ENCODE results near the gene SHC2. TPM values are rescaled to one million over a fixed set of nuclear protein-coding genes. Genes with fewer than 3 reads are reported as not detected.

The SHC2 gene
- total and polyA plus RNA-seq, 2 of the 8 experiments (the other 6 are each of a cell fraction or from before 2014, with no cell fraction given) = 4.4 to 7.3 TPM

DNA sequence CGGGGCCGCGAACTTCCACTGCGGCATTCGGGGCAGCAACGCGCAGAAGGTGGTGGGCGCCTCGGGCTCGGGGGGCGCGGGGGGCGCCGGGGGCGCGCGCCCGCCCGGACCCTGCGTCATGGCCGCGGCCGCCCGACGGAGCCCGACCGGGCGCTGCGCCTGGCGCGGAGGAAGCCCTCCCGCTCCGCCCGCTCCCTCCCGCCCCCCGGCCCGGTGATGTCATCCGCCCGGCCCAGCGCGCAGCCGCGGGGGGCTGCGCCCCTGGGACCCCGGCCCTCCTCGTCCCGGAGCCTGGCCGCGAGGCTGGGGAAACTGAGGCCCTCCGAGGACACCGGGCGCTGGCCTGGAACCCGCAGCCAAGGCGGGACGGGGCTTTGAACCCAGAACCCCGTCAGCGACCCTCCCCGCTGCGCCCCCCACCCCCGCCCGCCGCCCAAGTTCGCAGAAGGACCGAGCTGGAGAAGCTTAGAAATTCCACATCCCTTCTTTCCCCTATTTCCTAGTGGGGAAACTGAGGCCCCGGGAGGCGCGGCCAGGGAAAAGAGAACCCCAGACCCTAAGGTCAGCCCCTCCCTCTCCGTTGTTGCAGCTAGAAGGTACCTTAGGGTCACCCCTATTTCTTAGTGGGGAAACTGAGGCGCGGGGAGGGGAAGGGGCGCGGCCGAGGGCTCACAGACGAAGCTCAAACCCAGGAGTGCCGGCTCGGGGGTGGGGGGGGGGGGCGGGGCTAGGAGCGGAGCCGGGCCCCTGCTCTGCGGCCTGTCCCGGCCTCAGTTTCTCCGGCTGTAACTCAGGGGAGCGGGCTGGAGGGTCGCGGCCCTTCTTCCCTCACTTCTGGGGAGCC is at the start of gene SHC2 (continued):
- TF ChIP-seq KDM4A (IDR thresholded peaks at IDR 0.05; ENCODE audit: low read depth, low read length, severe bottlenecking) = peak; percentile 34
- TF ChIP-seq JUND (IDR thresholded peaks at IDR 0.05; ENCODE audit: low read length) = peak; percentile 22; the same call in 1 of the 2 replicates
- TF ChIP-seq NRF1 (IDR thresholded peaks at IDR 0.05; ENCODE audit: low read depth, low read length) = no peak

All from H1 (cell line).